Esophagus mucosa (tissue), 1 donor: Measurements from ENCODE around the gene EPS8L2. TPM values are rescaled to one million over a fixed set of nuclear protein-coding genes. Genes with fewer than 3 reads are reported as not detected.
A peak's percentile ranks its signal among the peaks of the same experiment; 100 is the strongest.

Experiments used
- ATAC-seq: fragments of 200-7000 bp; cut with Tn5 transposase; one replicate; pipeline ENCODE4 v1.9.1; 2020
- total RNA-seq: library from RNA; stranded (reverse); gene quantifications from one replicate; pipeline ENCODE4 v1.2.4, GENCODE V29; 2023
- donor health status: DM: yes; HTN: yes; CAD: no.

The EPS8L2 gene
- total RNA-seq, 1 donor from 2014 or later: 259 TPM

DNA sequence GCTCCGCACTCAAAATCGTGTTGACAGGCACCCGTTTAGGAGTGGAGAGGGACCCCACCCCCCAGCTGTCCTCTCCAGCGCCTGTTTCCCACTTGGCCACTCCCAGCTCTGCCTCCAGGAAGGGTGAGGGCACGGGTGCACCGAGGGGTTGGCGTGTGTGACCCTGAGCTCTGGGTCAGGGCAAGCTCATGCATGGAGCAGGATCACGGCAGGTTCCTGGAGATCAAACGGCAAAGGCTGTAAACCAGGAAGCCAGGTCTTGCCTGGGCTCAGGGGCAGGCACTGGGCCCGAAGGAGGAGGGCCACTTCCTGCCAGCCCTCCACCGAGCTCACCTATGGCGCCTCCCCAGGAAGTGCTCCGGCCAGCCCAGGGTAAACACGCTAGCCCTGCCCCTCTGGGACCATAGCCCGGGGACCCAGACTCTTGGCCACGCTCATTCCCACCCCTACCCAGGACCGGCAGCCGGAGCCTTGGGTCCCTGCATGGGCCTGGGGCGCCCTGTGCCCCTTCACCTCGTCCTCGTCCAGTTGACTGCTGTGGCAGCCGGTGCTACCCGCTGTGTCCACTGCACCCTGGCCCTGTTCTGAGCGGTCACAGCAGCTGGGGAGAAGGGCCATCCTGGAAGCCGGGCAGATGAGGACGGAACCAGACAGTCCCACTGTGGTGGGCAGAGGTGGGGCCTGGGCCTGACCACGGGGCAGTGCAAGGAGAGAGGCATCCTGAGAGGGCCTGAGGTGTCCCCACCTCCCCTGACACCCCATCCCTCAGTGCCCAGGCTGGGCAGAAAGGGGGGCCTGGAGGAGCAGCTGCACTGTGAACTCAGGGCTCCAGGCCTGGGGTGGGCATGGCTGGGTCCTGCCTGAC lies 1.0 kb upstream of the EPS8L2 start:
- peak; percentile 66 for ATAC-seq

DNA sequence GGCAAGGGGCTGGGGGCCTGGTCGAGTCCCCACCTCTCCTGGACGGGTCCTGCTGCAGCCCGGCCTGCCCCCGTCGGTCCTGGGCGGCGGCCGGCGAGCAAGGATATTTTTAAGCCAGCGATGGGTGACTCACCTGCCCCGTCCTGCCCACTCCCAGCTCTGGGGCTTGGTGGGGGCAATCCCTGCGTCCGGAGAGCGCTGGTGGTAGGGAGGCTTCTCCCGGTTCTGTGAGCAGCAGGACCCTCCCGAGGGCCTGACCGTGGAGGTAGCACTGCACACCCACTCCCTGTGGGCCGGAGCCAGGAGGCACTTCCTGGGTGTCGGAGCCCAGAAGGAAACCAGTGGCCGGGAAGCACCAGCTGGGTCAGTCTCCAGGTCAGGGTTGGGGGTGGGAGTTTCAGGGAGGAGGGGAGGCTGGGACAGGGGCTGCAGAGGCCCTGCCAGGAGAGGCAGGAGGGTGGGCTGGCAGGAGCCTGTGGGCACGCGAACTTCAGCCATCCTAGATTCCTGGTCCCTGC lies 467 bp downstream of the EPS8L2 start:
- ATAC-seq: peak; percentile 38

DNA sequence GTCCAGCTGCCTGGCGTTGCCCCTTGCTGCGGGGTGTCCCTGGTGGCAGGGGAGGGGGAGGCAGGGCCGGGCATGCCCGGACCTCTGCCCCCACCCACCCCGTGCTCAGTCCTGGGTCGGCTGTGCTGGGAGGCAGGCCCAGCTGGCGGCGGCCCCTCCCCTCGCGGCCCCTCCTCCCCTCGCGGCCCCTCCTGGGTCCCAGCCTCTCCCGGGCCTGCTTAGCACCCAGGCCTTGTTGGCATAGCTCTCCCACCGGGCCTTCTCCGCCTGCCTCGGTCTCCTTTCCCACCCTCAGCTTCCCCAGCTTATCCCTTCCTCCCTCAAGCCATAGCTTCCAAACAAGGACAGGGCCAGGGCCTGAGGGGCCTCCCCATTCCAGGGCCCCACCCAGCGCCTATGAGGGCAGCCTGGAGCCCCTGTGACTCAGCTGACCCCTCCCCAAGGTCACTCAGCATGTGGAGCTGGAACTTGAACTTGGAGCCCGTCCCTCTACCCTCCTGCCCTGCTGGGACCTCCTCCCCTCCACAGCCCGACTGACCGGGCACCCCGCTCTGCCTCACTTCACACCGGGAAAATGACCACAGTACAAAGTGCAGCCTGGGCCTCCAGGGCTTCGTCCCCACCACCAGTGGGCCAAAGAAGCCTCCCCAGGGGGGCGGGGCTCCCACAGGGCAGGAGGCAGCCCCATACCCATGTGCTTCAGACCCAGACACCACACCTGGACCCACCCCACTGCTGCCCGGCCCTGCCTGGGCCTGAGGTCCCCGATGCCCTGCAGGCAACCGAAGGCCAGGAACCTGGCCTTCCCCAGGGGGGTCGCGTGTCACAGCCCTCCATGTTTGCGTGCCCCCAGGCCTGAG lies 1.2 kb downstream of the EPS8L2 start:
- ATAC-seq: peak; percentile 38

DNA sequence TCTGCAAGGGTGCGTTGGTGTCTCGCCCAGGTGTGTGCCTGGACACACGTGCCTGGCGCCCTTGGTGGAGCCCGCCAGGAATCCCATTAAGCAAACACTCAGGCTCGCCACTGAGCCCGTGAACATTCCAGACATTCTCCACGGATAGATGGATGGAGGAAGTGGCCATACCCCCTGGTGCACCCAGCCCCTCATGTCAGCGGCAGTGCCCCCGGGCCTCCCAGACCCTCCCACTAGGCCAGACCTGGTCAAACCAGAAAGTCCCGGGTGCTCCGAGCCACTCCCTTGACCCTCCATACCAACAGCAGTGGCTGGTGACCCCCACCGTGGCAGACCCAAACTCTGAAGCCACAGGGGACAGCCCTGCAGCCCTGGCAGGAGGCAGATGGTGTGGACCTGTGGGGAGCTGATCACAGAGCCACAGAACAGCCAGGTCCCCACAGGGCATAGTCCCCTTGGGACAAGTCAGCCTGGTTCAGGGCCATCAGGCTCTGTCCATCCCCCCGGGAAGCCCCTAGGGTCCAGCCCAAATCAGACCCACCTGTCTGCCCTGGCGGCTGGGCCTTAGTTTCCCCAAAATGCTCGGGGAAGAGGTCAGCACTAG lies 1.9 kb downstream of the EPS8L2 start:
- no peak for ATAC-seq

DNA sequence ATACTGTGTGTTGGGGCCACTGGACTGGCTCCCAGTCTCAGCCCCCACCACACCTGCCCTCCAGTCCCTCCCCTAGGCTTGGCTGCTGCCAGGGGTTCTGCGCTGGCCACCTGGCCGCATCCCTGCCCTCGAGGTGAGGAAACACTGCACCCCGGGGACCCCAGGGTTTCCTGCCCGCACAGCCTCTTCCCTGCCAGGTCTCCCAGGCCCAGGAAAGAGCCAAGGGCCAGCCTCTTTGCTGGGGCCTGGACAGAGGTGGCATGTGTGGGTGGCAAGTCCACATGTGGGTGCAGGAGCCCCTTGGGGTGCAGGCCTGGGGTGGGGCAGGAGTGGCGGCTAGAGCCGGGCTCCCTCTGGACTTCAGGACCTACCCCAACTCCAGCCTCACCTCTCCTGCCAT lies 2.5 kb downstream of the EPS8L2 start:
- ATAC-seq: no peak

DNA sequence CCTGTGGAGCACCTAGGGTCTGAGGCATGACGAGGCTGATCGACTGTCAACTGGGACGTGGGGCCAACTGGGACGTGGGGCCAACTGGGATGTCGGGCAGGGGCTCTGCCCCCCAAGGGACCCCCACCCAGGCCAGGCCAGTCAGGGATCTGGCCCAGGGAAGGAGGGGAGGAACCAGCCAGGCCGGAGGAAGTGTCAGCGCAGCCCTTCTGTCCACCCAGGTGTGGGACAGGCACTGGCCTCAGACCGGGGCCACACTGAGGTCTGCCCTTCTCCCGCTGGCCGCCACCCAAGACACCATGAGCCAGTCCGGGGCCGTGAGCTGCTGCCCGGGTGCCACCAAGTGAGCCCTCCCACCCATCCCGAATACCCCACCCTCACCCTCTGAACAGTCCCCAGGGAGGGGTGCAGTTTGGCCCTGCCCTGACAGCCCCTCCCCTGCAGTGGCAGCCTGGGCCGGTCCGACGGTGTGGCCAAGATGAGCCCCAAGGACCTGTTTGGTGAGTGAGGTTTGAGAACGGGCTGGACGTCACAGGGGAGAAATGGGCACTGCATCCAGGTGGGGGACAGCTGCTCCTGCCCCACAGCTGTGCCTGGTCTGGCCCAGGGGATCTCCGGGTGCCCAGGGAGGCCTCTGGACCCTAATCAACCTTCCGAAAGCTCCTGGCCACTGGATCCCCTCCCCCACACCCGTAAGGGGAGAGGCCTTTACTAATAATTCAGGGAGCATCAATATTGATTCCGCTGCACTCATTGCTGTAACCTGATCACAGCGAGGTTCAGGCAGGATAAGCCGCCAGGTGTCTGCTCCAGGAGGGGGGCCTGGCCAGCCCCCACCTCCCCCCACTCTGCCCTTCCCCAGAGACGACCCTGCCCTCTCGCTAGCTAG lies 3.3 kb downstream of the EPS8L2 start:
- no peak for ATAC-seq

DNA sequence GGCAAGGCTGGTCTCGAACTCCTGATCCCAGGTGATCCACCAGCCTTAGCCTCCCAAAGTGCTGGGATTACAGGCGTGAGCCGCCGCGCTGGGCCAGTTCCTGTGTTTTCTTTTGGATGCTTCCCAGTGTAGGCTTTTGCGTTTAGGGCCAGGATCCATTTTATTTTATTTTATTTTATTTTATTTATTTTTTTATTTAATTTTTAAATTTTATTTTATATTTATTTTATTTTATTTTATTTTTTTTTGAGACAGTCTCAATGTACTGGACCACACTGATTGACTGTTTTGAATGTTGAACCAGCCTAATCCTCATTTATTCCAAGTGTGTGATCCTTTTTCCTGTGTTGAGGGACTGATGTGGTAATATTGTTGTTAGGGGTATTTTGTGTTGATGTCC lies 8.4 kb downstream of the EPS8L2 start:
- no peak for ATAC-seq

DNA sequence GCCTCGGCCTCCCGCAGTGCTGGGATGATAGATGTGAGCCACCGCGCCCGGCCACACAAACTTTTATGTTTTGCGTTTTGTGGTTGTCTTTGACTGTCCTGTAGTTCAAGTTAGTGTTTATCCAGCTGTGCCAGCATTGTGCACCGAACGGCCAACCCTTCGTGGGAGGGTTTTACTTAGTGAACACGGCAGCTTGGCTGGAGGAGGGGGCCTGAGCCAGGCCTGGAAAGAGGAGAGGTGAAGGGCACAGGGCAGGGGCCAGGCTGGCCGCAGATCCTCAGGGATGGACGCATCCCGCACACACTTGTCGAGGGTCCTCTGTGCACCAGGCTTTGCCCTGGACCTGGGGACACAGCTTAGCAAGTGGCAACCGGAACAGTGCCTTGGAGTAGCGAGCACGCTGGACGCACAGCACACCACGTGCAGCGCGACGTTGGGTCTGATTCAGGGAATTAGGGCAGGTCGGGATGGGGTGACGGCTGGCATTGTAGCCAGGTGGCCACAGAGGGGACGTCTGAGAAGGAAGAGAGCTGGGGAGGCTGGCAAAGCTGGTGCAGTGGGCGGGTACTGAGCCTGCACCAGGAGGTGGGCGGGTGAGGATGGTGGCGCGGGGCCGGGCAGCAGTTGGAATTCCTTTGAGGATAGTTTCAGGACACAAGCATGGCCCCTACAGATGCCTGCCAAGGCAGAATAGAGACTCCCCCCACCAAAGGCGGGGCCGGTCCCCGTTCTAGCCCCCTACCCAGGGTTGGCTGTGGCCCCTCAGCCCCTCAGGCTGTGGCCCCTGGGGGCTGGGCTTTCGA lies 13.4 kb downstream of the EPS8L2 start:
- ATAC-seq: no peak

DNA sequence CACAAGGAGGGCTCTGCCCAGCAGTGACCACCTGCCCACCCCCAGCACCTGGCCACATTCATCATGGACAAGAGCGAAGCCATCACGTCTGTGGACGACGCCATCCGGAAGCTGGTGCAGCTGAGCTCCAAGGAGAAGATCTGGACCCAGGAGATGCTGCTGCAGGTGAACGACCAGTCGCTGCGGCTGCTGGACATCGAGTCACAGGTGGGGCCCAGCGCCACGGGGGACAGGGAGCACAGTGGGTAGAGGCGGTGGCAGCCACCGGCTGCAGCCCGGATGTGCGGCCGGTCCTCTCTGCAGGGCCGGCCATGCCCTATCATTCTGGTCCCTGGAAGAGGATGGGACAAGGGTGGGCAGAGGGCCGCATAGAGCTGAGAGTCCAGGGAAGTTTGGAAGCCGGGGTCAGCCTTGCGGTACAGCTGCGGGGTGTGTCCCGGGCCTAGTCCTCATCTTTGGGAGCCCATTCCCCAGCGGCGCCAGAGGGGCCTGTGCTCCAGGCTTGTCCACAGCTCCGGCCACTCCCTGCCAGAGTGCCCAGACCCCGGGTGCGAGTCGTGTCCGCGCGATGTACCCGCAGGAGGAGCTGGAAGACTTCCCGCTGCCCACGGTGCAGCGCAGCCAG lies 14.1 kb downstream of the EPS8L2 start:
- peak; percentile 1 for ATAC-seq

DNA sequence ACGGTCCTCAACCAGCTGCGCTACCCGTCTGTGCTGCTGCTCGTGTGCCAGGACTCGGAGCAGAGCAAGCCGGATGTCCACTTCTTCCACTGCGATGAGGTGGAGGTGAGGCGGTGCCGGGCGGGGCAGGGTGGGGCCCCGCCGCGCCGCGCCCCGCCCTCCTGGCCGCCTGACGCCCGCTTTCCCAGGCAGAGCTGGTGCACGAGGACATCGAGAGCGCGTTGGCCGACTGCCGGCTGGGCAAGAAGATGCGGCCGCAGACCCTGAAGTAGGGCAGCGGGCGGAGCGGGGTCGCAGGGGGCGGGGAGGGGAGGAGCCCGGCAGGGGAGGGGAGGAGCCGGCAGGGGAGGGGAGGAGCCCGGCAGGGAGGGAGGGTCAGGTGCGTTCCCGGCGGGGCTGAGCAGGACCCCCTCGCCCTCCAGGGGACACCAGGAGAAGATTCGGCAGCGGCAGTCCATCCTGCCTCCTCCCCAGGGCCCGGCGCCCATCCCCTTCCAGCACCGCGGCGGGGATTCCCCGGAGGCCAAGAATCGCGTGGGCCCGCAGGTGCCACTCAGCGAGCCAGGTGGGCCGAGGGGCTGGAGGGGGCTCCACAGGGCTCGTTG lies 14.7 kb downstream of the EPS8L2 start:
- peak; percentile 43 for ATAC-seq

DNA sequence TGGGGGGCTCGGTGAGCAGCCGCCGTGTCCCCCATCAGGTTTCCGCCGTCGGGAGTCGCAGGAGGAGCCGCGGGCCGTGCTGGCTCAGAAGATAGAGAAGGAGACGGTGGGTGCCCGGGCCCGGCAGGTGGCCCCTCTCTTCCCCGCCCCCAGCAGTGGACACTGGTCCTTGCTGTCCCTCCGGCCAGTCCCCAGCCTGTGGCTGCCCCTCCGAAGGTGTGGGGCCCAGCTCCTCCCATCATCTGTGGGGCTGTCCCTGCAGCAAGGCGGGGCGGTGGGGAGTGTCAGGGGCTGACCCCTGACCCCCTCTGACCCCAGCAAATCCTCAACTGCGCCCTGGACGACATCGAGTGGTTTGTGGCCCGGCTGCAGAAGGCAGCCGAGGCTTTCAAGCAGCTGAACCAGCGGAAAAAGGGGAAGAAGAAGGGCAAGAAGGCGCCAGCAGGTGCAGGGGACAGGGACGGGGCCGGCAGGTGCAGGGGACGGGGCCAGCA lies 15.3 kb downstream of the EPS8L2 start:
- ATAC-seq: no peak

DNA sequence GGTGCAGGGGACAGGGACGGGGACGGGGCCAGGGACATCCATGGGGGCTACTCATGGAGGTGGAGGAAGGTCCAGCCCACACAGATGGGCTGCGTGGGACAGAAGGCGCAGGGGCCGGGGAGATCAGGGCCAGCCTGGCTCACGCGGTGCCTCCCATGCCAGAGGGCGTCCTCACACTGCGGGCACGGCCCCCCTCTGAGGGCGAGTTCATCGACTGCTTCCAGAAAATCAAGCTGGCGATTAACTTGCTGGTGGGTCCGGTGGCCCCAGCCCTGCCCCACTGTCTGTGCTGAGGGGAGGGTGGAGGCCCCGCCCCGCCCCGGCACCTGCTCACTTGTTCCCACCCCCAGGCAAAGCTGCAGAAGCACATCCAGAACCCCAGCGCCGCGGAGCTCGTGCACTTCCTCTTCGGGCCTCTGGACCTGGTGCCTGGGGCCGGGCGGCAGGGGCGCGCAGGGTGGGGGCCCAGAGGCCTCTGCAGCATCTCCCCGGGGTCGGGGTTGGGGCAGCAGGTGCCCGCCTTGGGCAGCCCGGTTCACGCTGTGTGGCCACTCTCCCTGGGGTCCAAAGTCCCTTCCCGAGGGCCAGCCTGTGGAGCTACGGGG lies 15.8 kb downstream of the EPS8L2 start:
- ATAC-seq: no peak

DNA sequence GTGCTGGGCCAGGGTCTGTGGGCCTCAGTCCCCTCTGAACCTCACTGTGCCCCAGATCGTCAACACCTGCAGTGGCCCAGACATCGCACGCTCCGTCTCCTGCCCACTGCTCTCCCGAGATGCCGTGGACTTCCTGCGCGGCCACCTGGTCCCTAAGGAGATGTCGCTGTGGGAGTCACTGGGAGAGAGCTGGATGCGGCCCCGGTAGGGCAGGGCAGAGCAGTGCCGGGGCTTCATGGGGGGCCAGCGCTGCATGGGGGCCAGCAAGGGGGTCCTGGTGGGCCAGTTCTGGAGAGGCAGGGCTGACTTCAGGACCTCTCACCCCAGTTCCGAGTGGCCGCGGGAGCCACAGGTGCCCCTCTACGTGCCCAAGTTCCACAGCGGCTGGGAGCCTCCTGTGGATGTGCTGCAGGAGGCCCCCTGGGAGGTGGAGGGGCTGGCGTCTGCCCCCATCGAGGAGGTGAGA lies 16.3 kb downstream of the EPS8L2 start:
- ATAC-seq: no peak

DNA sequence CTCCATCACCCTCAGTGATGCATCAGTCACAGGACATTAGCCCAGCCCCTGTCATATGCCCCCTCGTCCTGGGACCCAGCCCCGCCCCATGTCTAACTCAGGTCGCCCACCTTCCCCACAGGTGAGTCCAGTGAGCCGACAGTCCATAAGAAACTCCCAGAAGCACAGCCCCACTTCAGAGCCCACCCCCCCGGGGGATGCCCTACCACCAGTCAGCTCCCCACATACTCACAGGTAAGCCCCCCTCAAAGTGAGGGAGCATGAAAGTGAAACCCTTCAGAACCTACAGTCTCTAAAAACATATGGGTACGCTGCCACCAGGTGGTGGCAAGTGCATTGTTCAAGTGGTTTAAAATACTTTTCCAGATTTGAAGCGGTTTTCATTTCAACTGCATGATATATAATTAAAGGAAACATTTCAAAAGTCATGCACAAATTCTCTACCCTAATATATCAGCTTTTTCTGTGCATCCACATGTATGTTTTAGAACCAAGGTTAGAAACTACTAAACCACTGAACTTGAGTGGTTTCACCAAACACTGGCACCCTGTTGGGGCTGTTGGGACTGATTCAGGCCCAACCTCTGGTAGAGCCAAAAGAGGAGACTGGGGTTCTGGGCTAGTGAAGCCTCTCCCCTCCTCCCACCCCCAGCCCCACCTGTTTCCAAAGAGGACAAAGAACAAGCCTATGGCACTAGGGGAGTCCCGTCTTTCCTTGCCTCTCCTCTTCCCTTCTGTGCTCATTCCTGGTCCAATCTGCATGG lies 17.3 kb downstream of the EPS8L2 start:
- ATAC-seq: no peak

DNA sequence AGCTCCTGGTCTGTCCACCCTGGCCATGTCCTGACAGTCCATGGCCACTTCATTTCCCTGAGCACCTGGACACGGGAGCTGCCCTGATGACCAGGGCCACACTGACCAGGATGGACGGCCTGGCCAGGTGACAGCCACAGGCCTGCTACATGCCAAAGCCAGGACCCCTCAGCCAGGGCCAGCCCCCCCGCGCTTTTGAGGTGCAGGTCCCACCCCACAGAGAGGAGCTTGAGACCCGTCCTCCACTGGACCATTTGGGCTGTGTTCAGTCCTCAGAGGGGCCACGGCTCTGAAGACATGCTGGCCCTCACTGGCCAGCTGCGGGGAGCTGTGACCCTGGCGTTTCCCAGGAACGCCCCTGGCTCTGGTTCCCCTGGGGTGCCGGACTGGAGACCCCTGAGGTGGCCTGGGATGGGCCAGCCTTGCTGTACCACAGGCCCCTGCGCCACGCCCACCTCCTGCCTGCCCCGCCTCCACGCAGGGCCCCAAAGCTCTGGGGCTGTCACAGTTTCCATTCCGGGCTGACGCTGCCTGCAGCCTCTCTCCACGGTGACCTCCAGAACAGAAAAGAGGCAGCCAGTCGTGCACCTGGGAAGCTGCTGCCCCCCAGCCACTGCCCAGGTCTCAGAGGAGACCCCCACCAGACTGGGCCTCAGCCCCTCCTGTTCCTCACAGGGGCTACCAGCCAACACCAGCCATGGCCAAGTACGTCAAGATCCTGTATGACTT lies 18.2 kb downstream of the EPS8L2 start:
- ATAC-seq: no peak

DNA sequence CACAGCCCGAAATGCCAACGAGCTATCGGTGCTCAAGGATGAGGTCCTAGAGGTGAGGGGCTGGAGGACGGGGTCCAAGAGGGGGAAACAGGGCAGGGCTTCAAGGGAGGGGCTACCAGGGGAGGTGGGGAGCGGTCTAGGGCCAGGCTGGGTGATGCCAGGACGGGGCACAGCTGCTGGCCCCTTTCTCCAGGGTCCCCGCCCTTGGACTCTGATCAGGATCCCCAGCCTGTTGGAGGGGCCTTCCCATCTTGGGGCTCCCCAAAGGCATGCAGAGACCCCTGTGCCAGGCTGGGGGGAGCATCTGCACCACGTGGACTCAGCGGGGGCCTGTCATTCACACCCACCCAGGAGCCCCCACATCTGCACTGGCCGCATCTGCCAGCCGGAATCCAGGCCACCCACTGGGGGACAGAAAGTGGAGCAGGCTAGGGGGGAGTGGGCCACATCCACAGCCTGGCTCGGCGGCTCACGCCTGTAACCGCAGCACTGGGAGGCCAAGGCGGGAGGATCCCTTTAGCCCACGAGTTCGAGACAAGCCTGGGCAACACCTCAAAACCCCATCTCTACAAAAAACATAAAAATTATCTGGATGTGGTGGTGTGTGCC lies 18.9 kb downstream of the EPS8L2 start:
- ATAC-seq: no peak

DNA sequence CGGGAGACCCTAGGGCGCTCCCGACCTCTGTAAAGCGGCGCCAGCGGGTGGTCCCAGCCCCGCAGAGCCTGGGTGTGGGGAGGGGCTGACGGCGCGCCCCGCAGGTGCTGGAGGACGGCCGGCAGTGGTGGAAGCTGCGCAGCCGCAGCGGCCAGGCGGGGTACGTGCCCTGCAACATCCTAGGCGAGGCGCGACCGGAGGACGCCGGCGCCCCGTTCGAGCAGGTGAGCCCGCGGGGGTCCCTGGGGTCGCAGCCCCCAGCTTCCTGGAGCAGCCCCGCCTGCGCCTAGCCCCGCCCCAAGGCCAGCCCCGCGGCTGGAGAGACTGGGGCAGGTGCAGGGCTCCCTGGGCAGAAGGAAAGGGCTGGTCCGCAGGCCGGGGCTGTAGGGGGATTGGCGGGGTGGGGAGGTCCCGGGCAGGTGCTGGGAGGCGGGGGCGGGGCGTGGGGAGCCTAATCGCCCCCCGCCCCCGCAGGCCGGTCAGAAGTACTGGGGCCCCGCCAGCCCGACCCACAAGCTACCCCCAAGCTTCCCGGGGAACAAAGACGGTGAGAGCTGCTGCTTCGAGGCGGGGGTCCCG lies 19.7 kb downstream of the EPS8L2 start:
- ATAC-seq: no peak
